Activated naive CD8-positive, alpha-beta T cell treated with anti-CD3 and anti-CD28 coated beads, Interleukin-2, amount 10 ng/mL, durations not matched to agents 7 days and 5 days (primary cell): ENCODE results near the gene CSMD2. TPM values are rescaled to one million over a fixed set of nuclear protein-coding genes. Genes with fewer than 3 reads are reported as not detected.

Experiments
- ATAC-seq: fragments of 150-1000 bp; cut with Tn5 transposase; one replicate; pipeline ENCODE4 v1.10.0; 2021; ENCODE audit warnings: low read depth, moderate library complexity
- POLR2A ChIA-PET: fragments of 350-600 bp; sonication (Branson Sonifier 250); formaldehyde crosslinking; loops from one replicate; lab custom pipeline; 2021; ENCODE audit warnings: antibody characterized with exemption; lab: Charles Lee
- DNase-seq: peaks from one replicate; pipeline ENCODE4 v3.0.0; 2021
- H3K27ac Mint-ChIP-seq: one replicate; pipeline ENCODE4 v1.8.0; 2022; ENCODE audit warnings: mild to moderate bottlenecking, mixed read lengths
- H3K27me3 Mint-ChIP-seq: one replicate; pipeline ENCODE4 v1.8.0; 2022; ENCODE audit warnings: mild to moderate bottlenecking, moderate library complexity, mixed read lengths
- H3K36me3 Mint-ChIP-seq: one replicate; pipeline ENCODE4 v1.8.0; 2021; ENCODE audit warnings: mild to moderate bottlenecking, mixed read lengths
- H3K4me1 Mint-ChIP-seq: one replicate; pipeline ENCODE4 v1.8.0; 2021; ENCODE audit warnings: mixed read lengths
- H3K4me3 Mint-ChIP-seq: one replicate; pipeline ENCODE4 v1.8.0; 2022; ENCODE audit warnings: mild to moderate bottlenecking, moderate library complexity, mixed read lengths
- H3K9me3 Mint-ChIP-seq: one replicate; pipeline ENCODE4 v1.8.0; 2021; ENCODE audit warnings: mixed read lengths
- total RNA-seq, 2 experiments: library from RNA; stranded (reverse); gene quantifications; one replicate each; pipeline ENCODE4 v1.2.3, GENCODE V29; 2021

Gene CSMD2
- total RNA-seq, 2 experiments from 2014 or later = not detected

- POLR2A ChIA-PET = no interaction called here
- no peaks in the 10 kb centered on the region for H3K4me1 Mint-ChIP-seq
- no peaks in the 10 kb centered on the region for H3K36me3 Mint-ChIP-seq
- H3K9me3 Mint-ChIP-seq = no peaks in the 10 kb centered on the region
- H3K27ac Mint-ChIP-seq = no peak overlapping the region
- no peak overlapping the region for H3K4me3 Mint-ChIP-seq
- ATAC-seq = no peak
- H3K27me3 Mint-ChIP-seq = peaks cover 4% of the 10 kb centered on the region
- DNase-seq = no peak
Observed at GRCh38 chr1:33984906-33985565, 180.0 kb downstream of the CSMD2 start.

DNA sequence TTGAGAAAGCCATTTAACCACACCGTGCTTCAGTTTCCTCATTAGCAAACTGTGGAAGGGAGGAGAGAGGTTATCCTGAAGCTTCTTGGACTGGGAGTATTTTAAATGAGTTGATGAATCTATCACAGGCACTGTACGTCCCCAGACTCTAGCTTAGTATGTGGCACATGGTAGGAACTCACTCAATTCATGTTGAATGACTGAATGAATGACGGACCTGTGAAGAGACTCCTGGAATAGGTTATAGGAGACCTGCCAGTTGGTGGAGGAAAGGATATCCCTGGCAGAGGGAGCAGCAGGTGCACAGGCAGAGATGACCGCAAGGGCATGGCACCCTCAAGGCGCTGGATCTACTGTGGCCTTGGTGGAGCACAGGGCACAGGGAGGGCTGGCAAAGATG, 182.6 kb downstream of the CSMD2 start:
- no peaks in the 10 kb centered on the region for H3K9me3 Mint-ChIP-seq
- H3K27me3 Mint-ChIP-seq = peaks cover 7% of the 10 kb centered on the region
- no peaks in the 10 kb centered on the region for H3K36me3 Mint-ChIP-seq
- POLR2A ChIA-PET = no interaction called here
- ATAC-seq (no peak), DNase-seq (no peak)
- H3K4me1 Mint-ChIP-seq = no peaks in the 10 kb centered on the region
- H3K4me3 Mint-ChIP-seq = no peak overlapping the region
- no peak overlapping the region for H3K27ac Mint-ChIP-seq

GRCh38 chr1:33979341-33979740, 185.7 kb downstream of the CSMD2 start:
- H3K36me3 Mint-ChIP-seq = no peaks in the 10 kb centered on the region
- H3K27me3 Mint-ChIP-seq = peaks cover 7% of the 10 kb centered on the region
- DNase-seq (no peak), ATAC-seq (no peak)
- H3K9me3 Mint-ChIP-seq = no peaks in the 10 kb centered on the region
- H3K27ac Mint-ChIP-seq = no peak overlapping the region
- no peaks in the 10 kb centered on the region for H3K4me1 Mint-ChIP-seq
- POLR2A ChIA-PET = no interaction called here
- H3K4me3 Mint-ChIP-seq = no peak overlapping the region

- Mint-ChIP-seq H3K4me3 (no peak overlapping the region), H3K9me3 (no peaks in the 10 kb centered on the region), H3K4me1 (no peaks in the 10 kb centered on the region), H3K36me3 (no peaks in the 10 kb centered on the region), H3K27me3 (peaks cover 3% of the 10 kb centered on the region), H3K27ac (no peak overlapping the region)
- ATAC-seq (no peak), DNase-seq (no peak)
- POLR2A ChIA-PET = no interaction called here
Observed at GRCh38 chr1:33975961-33976360, 189.1 kb downstream of the CSMD2 start.

DNA sequence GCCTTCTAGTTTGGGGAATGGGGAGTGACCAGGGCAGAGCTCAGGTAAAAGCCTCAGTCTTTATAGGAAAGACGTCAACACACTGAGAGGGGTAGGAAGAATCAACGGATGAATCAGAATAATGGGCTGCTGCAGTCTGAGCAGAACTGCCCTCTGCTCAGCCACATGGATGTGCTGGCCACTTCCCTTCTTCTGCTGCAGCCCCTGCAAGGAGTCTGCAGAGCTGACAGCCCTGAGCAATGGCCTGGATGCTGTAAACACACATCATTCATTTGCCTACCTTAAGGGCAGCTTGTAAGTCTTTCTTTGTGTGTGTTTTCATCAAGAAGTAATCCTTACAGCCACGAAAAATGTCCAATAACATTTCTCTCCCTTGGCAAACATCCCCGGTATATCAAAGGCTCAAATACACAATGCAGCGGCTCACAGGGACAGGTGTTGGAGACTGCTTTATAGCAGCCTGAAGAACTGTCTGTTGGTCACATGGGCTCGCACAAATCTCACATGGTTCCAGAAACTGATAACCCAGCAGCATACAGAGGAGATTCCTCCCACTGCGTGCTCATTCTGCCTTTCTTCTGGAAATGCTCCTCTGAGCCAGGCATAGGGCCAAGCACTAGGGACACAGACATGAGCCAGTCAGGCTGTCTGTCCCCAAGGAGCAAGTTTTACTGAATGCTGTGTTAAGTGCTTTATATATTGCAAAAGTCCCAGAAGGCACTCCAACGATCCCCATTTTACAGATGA, 191.1 kb downstream of the CSMD2 start:
- Mint-ChIP-seq H3K27ac (no peak overlapping the region), H3K4me1 (no peaks in the 10 kb centered on the region), H3K27me3 (peaks cover 3% of the 10 kb centered on the region), H3K36me3 (no peaks in the 10 kb centered on the region), H3K4me3 (no peak overlapping the region), H3K9me3 (no peaks in the 10 kb centered on the region)
- ATAC-seq = no peak
- POLR2A ChIA-PET = no interaction called here
- no peak for DNase-seq

DNA sequence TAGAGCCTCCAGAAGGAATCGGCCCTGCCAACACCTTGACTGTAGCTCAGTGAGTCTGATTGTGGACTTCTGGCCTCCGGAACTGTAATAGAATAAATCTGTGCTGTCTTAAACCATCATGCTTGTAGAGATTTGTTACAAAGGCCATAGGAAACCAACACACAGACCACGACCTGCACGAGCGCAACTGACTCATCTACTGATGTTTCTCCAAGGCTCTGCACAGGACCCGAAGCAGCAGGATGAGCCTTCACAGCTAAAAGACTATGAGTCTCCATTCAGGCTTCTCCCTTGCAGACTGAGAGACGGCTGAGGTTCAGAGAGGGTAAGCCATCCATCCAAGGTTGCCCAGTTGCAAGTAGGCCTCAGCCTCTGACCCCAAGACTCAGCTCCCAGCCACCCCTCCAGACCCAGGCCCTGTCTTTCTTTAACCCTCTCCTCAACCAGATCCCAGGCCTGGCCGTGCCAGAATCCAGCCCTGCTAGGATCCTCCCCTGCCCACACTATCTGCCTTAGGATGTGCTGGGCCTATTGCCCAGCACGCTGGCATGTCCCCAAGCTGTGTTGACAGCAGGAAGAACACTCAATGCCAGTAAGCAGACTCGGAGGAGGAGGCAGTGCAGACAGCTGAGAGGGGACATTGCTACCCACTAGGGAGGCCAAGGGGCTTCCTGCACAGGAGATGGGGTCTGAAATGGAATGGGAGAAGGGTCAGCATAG, 192.2 kb downstream of the CSMD2 start:
- Mint-ChIP-seq H3K27ac (no peak overlapping the region), H3K27me3 (no peaks in the 10 kb centered on the region), H3K9me3 (no peaks in the 10 kb centered on the region), H3K36me3 (no peaks in the 10 kb centered on the region), H3K4me3 (no peak overlapping the region), H3K4me1 (no peaks in the 10 kb centered on the region)
- POLR2A ChIA-PET = no interaction called here
- no peak for DNase-seq
- no peak for ATAC-seq

DNA sequence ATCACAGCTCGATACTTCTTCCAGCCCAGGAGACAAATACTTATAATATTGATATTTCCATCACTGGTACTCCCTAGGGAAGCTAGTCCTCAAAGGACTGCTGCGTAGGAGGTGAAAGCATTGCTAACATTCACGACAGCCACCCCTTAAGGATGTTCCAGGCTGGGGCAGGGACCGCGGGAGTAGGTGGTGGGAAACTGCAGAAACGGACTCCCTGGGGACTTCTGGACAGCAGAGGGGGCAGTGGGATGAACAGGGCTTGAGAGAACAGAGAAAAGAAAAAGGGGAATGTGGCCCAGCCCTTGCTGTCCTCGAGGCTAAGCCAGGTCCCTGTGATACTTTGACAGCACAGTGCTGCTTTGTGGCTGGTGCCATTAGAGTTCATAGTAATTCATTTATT, 193.1 kb downstream of the CSMD2 start:
- no peak overlapping the region for H3K27ac Mint-ChIP-seq
- no peaks in the 10 kb centered on the region for H3K36me3 Mint-ChIP-seq
- POLR2A ChIA-PET = no interaction called here
- ATAC-seq (no peak), DNase-seq (no peak)
- no peaks in the 10 kb centered on the region for H3K4me1 Mint-ChIP-seq
- no peak overlapping the region for H3K4me3 Mint-ChIP-seq
- no peaks in the 10 kb centered on the region for H3K27me3 Mint-ChIP-seq
- H3K9me3 Mint-ChIP-seq = no peaks in the 10 kb centered on the region

DNA sequence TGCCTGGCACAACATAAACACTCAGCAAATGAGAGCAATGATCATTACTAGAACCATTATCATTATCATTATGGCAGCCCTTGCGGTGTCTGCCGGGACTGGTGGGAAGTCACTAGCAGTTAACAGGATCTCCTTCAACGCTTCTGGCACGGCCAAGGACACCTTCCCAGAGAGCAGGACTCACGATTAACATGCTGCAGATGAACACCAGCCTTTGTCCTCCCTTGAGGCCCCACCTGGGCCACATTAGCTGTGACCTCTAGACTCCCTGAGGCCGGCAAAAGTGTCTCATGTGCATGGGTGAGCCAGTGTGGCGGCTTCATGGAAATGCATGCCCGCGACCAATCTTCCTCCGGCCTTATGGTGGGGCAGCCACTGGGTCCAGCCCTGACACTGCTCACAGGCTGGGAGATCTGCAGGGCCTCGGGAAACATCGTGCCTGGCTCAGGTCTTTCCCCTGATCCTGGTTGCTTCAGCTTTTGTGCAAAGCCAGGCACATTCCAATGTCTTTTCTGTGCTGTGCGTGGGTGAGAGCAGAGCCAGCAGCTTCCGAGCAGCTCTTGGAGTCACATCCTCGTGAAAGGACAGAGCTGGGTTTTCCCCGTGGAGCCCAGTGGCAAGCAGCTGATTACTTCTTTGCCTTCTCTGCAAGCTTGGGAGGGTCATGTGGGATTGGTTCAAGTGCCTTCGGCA, 193.9 kb downstream of the CSMD2 start:
- Mint-ChIP-seq H3K9me3 (no peaks in the 10 kb centered on the region), H3K27ac (no peak overlapping the region), H3K4me3 (no peak overlapping the region), H3K4me1 (no peaks in the 10 kb centered on the region), H3K27me3 (no peaks in the 10 kb centered on the region), H3K36me3 (no peaks in the 10 kb centered on the region)
- POLR2A ChIA-PET = no interaction called here
- ATAC-seq (no peak), DNase-seq (no peak)

- Mint-ChIP-seq H3K4me3 (no peak overlapping the region), H3K27me3 (no peaks in the 10 kb centered on the region), H3K4me1 (no peaks in the 10 kb centered on the region), H3K9me3 (no peaks in the 10 kb centered on the region), H3K36me3 (no peaks in the 10 kb centered on the region), H3K27ac (no peak overlapping the region)
- DNase-seq (no peak), ATAC-seq (no peak)
- POLR2A ChIA-PET = no interaction called here
Observed at GRCh38 chr1:33970148-33970825, 194.7 kb downstream of the CSMD2 start.

- Mint-ChIP-seq H3K36me3 (no peaks in the 10 kb centered on the region), H3K27ac (no peak overlapping the region), H3K27me3 (peaks cover 3% of the 10 kb centered on the region), H3K4me3 (no peak overlapping the region), H3K9me3 (no peaks in the 10 kb centered on the region), H3K4me1 (no peaks in the 10 kb centered on the region)
- ATAC-seq (no peak), DNase-seq (no peak)
- POLR2A ChIA-PET = no interaction called here
Observed at GRCh38 chr1:33966346-33967141, 198.5 kb downstream of the CSMD2 start.

DNA sequence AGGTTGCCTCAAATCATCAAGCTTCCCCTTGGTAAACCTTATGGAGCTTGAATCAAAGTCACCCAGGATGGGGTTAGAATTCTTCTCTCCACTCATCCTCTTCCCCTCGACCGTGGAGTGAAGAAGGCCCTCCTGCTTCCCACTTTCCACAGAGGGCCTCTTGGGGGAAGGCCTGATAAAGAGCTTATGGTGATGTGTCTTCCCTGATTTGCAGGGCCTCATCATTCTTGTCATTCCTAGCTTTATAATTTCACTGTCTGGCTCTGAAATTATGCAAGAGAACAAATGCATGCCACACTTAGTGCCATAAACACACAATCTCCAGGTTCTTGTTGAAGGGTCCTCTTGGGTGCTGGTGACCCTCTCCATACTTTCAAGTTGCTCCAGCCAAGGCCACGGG, 199.9 kb downstream of the CSMD2 start:
- POLR2A ChIA-PET = no interaction called here
- ATAC-seq = no peak
- no peaks in the 10 kb centered on the region for H3K9me3 Mint-ChIP-seq
- H3K27me3 Mint-ChIP-seq = peaks cover 3% of the 10 kb centered on the region
- H3K36me3 Mint-ChIP-seq = no peaks in the 10 kb centered on the region
- H3K27ac Mint-ChIP-seq = no peak overlapping the region
- H3K4me1 Mint-ChIP-seq = no peaks in the 10 kb centered on the region
- no peak for DNase-seq
- no peak overlapping the region for H3K4me3 Mint-ChIP-seq

GRCh38 chr1:33962061-33962460, 203.0 kb downstream of the CSMD2 start:
- no peaks in the 10 kb centered on the region for H3K36me3 Mint-ChIP-seq
- POLR2A ChIA-PET = no interaction called here
- ATAC-seq (no peak), DNase-seq (no peak)
- H3K27me3 Mint-ChIP-seq = peaks cover 7% of the 10 kb centered on the region
- H3K4me3 Mint-ChIP-seq = no peak overlapping the region
- no peak overlapping the region for H3K27ac Mint-ChIP-seq
- no peaks in the 10 kb centered on the region for H3K9me3 Mint-ChIP-seq
- no peaks in the 10 kb centered on the region for H3K4me1 Mint-ChIP-seq
